Chondrocyte (in vitro differentiated cells): ENCODE results near the gene HEATR1. TPM values are rescaled to one million over a fixed set of nuclear protein-coding genes. Genes with fewer than 3 reads are reported as not detected.
"Not testable (repeated sequence)": the region's sequence is repeated elsewhere in the genome, so short reads cannot be mapped to it uniquely, and the experiment has no call there.

Source experiments
- DNase-seq: peaks from one replicate; pipeline ENCODE4 v3.0.0; 2021; ENCODE audit warnings: mixed read lengths, low spot score
- H3K27ac Mint-ChIP-seq: one replicate; pipeline ENCODE4 v1.8.0; 2021; ENCODE audit warnings: mild to moderate bottlenecking, moderate library complexity, mixed read lengths; ENCODE audit not compliant: unreplicated experiment
- H3K27me3 Mint-ChIP-seq: 2 replicates; pipeline ENCODE4 v1.8.0; 2021; ENCODE audit warnings: low read depth, mixed read lengths
- H3K36me3 Mint-ChIP-seq: 2 replicates; pipeline ENCODE4 v1.8.0; 2021; ENCODE audit warnings: low read depth, mixed read lengths
- H3K4me1 Mint-ChIP-seq: 2 replicates; pipeline ENCODE4 v1.8.0; 2021; ENCODE audit warnings: low read depth, mild to moderate bottlenecking, mixed read lengths
- H3K4me3 Mint-ChIP-seq: one replicate; pipeline ENCODE4 v1.8.0; 2021; ENCODE audit warnings: mild to moderate bottlenecking, moderate library complexity, mixed read lengths; ENCODE audit not compliant: unreplicated experiment
- H3K9me3 Mint-ChIP-seq: 2 replicates; pipeline ENCODE4 v1.8.0; 2021; ENCODE audit warnings: low read depth, mixed read lengths
- total RNA-seq: library from RNA; stranded (reverse); gene quantifications from 3 replicates; pipeline ENCODE4 v1.2.1, GENCODE V29; 2021
- TF ChIP-seq, protein P1 (sequence below): fragments of 200-600 bp; sonication (generic); IDR thresholded peaks from 2 replicates; pipeline ENCODE4 v1.5.0; 2021; ENCODE audit warnings: antibody characterized with exemption, mild to moderate bottlenecking, moderate library complexity

The HEATR1 gene
- total RNA-seq, 1 donor from 2014 or later, result 23.2 TPM

DNA sequence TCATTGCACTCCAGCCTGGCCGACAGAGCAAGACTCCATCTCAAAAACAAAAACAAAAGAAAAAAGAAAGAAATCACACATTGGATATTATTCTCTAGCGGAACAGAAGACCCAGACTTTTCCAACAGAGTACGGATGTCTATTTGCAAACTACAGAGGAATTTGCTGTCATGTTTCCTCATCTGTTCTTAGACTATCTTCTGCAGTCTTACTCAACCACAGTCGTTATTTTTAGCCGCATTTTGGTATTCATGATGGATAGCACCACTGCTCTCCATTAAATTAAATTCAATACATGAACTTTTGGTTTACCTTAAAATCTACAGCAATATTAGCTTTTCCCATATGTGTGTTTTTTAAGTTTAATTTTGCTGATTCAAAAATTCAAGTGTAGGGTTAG lies 14.2 kb upstream of the HEATR1 start:
- H3K36me3 Mint-ChIP-seq, result no peaks in the 10 kb centered on the region

DNA sequence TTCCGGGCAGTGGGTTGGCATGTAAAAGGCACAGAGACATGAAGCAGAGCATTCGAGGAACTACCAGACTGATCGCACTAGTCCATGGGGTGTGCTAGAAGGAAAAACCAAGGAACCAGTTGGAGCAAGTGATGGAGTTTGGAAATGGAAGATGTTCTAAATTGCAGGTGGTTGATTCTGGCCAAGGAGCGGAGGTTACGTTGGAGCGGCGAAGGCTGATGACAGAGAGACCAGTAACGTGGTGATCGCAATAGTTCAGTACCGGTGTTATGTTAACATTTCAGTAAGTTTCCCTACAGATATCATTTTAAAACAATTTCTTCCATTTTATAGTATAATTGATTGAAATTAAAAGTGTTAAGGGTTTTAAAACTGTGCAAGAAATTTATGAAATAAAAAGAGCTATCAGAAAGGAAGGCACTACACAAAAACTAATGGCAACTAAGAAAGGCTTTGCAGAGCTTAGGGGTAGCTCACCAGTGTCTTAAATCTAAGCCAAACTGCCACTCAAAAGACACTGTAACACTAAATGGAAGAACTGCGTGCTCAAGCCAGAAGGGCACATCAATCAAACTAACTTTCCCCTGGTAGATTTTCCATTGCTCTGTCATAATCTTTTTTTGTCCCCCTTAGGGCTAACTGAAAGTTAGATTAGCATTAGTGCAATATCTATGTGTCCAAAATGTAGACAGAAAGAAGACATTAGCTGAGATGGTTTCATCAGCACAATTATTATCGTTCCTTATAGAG lies 11.3 kb upstream of the HEATR1 start:
- Mint-ChIP-seq H3K9me3 (peaks cover 6% of the 10 kb centered on the region), H3K36me3 (no peaks in the 10 kb centered on the region), H3K4me3 (no peak overlapping the region), H3K27ac (no peak overlapping the region), H3K27me3 (peaks cover 35% of the 10 kb centered on the region), H3K4me1 (no peaks in the 10 kb centered on the region)
- TF ChIP-seq, protein P1, sequence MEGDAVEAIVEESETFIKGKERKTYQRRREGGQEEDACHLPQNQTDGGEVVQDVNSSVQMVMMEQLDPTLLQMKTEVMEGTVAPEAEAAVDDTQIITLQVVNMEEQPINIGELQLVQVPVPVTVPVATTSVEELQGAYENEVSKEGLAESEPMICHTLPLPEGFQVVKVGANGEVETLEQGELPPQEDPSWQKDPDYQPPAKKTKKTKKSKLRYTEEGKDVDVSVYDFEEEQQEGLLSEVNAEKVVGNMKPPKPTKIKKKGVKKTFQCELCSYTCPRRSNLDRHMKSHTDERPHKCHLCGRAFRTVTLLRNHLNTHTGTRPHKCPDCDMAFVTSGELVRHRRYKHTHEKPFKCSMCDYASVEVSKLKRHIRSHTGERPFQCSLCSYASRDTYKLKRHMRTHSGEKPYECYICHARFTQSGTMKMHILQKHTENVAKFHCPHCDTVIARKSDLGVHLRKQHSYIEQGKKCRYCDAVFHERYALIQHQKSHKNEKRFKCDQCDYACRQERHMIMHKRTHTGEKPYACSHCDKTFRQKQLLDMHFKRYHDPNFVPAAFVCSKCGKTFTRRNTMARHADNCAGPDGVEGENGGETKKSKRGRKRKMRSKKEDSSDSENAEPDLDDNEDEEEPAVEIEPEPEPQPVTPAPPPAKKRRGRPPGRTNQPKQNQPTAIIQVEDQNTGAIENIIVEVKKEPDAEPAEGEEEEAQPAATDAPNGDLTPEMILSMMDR, result no peak
- DNase-seq, result no peak

More for the DNA sequence above, 14.2 kb upstream of the HEATR1 start:
- Mint-ChIP-seq H3K27ac (no peak overlapping the region), H3K9me3 (peaks cover 17% of the 10 kb centered on the region), H3K27me3 (peaks cover 22% of the 10 kb centered on the region), H3K4me3 (no peak overlapping the region), H3K4me1 (no peaks in the 10 kb centered on the region)
- TF ChIP-seq, protein P1, result no peak
- DNase-seq, result no peak

DNA sequence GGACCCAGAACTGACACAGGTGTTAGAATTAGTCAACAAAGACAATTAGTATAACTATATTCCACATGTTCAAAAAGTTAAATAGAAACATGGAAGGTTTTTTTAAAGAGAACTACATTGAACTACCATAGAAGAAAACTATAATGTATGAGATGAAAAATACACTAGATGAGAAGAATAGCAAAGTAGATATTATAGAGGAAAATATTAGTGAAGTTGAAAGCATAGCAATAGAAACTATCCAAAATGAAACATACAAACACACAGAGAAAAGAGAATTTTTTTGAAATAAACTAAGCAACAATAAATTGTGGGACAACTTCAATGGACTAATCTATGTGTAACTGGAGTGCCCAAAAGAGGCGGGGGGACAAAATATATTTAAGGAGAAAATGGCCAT lies 8.0 kb upstream of the HEATR1 start:
- Mint-ChIP-seq H3K27ac (no peak overlapping the region), H3K36me3 (no peaks in the 10 kb centered on the region), H3K4me1 (no peaks in the 10 kb centered on the region), H3K4me3 (no peak overlapping the region), H3K9me3 (peaks cover 6% of the 10 kb centered on the region), H3K27me3 (peaks cover 36% of the 10 kb centered on the region)
- TF ChIP-seq, protein P1, result no peak
- DNase-seq, result no peak

DNA sequence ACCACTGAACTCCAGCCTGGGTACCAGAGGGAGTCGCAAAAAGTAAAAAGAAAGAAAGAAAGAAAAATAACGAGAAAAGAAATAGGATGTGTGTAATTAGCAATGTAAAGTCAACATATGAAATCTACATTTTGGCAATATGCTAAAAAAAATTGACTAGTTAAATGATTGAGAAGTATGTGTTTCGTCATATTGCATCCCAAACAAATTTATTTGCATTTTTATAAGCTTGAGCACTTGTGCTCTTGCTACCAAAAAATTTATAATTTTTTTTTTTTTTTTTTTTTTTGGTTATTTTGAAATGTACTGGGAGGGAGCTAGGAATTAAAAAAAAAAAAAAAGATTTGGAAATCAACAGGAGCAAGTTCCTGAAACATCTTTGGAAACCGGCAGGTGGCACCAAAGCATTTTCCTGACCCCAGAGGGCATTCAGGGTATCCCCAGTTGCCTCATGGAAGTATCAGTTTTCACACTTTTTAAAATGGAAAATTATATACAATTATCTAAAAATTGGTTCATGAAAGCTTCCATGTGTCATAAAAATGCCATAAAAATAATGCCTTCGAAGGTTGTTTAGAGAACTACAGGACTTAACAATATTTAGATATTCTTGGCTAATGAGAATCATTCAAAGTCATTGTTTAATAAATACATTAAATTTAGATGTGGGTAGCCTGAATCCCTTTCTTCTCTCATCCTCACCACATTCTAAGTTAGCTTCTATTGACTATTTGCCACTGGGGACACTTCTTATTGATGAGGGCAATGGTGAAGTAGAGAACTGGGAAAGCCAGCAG lies 4.8 kb upstream of the HEATR1 start:
- Mint-ChIP-seq H3K27me3 (peaks cover 27% of the 10 kb centered on the region), H3K4me3 (no peak overlapping the region), H3K4me1 (peaks cover 4% of the 10 kb centered on the region), H3K27ac (no peak overlapping the region), H3K9me3 (peaks cover 6% of the 10 kb centered on the region), H3K36me3 (no peaks in the 10 kb centered on the region)
- DNase-seq, result no peak
- TF ChIP-seq, protein P1, result peak; percentile 82

DNA sequence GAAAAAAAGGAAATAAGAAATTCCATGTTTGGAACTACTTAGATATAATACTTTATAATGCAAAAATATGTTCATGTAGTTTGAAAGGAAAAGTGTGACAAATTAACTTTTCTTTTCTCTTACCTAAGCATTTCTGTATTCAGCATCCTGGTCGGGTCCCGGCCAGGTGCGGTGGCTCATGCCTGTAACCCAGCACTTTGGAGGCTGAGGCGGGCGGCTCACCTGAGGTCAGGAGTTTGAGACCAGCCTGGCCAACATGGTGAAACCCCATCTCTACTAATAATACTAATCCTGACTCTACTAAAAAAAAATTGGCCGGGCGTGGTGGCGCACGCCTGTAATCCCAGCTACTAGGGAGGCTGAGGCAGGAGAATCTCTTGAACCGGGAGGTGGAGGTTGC lies 3.3 kb upstream of the HEATR1 start:
- not testable (repeated sequence) for DNase-seq, H3K4me3 Mint-ChIP-seq, H3K27ac Mint-ChIP-seq, H3K36me3 Mint-ChIP-seq, H3K9me3 Mint-ChIP-seq
- Mint-ChIP-seq H3K27me3 (peaks cover 24% of the 10 kb centered on the region), H3K4me1 (peaks cover 17% of the 10 kb centered on the region)
